A549 (cell line): ENCODE measurements around the gene TCEANC2. TPM values are rescaled to one million over a fixed set of nuclear protein-coding genes. Genes with fewer than 3 reads are reported as not detected.

ENCODE experiments used
- ATAC-seq, 2 experiments: fragments of 200-7000 bp in 1 of 2; fragments of >200 bp in 1 of 2; cut with Nextera tagmentation in 1 of 2; cut with Tn5 transposase in 1 of 2; 3 replicates each; pipeline versions ENCODE4 v1.8.0 to v1.9.1; 2018 to 2020; ENCODE audit warnings: mild to moderate bottlenecking in 1 of 2, moderate library complexity in 1 of 2
- CTCF ChIA-PET: fragments of 300-600 bp; sonication (Branson Sonifier 250); formaldehyde crosslinking; extraction: SDS; loops from one replicate; lab custom pipeline; 2021; ENCODE audit warnings: antibody characterized with exemption, inconsistent platforms; lab: Yijun Ruan, JAX
- POLR2A ChIA-PET: fragments of 350-600 bp; formaldehyde crosslinking; extraction: SDS; loops from one replicate; lab custom pipeline; 2021; ENCODE audit warnings: antibody characterized with exemption, inconsistent platforms; lab: Yijun Ruan, JAX
- DNase-seq, 2 experiments: peaks; one replicate each; pipeline versions ENCODE4 v3.0.0 to v3.0.0-alpha.2; 2011 to 2016; ENCODE audit warnings: low read depth in 1 of 2, low spot score in 1 of 2
- FAIRE-seq: peaks from 2 replicates; lab custom pipeline; 2011; peaks lifted over from hg19 to GRCh38; lab: Jason Lieb, UNC
- H3K27ac ChIP-seq, 2 experiments: fragments of >200 bp; sonication (Bioruptor Twin); formaldehyde crosslinking; 3 replicates each; pipeline ENCODE4 v1.5.1; 2016 to 2017
- H3K4me1 ChIP-seq: fragments of >200 bp; sonication (Bioruptor Twin); formaldehyde crosslinking; 3 replicates; pipeline ENCODE4 v1.6.1; 2016
- H3K4me2 ChIP-seq: fragments of >200 bp; sonication (Bioruptor Twin); formaldehyde crosslinking; 3 replicates; pipeline ENCODE4 v1.6.1; 2016
- H3K4me3 ChIP-seq: fragments of >200 bp; sonication (Bioruptor Twin); formaldehyde crosslinking; 3 replicates; pipeline ENCODE4 v1.5.1; 2016
- H3K9me3 ChIP-seq: fragments of >200 bp; sonication (Bioruptor Twin); formaldehyde crosslinking; 3 replicates; pipeline ENCODE4 v1.6.1; 2016
- ATOH8 ChIP-seq: fragments of 250-450 bp; sonication (Bioruptor Pico); IDR thresholded peaks from 2 replicates; pipeline ENCODE4 v1.5.0; 2020; ENCODE audit warnings: low read depth, mild to moderate bottlenecking, moderate library complexity
- CEBPB ChIP-seq, 2 experiments: fragments of >200 bp in 1 of 2; sonication (Bioruptor Twin) in 1 of 2; formaldehyde crosslinking in 1 of 2; IDR thresholded peaks; 2 replicates each; pipeline ENCODE4 v1.6.1; 2012 to 2016
- CHD2 ChIP-seq: fragments of 150-350 bp; IDR thresholded peaks from 2 replicates; pipeline ENCODE4 v1.6.1; 2014; ENCODE audit warnings: low read length; ENCODE audit not compliant: partially characterized antibody
- E2F6 ChIP-seq: IDR thresholded peaks from 2 replicates; pipeline ENCODE4 v1.6.1; 2012; ENCODE audit warnings: low read depth, borderline replicate concordance
- EHF ChIP-seq: fragments of 250-450 bp; sonication (Bioruptor Pico); IDR thresholded peaks from 2 replicates; pipeline ENCODE4 v1.5.0; 2020; ENCODE audit warnings: mild to moderate bottlenecking
- EP300 ChIP-seq, 2 experiments: fragments of >200 bp; sonication (Bioruptor Twin); formaldehyde crosslinking; IDR thresholded peaks; 2 replicates in 1 of 2; 3 replicates in 1 of 2; pipeline ENCODE4 v1.6.1; 2016 to 2017
- ESRRA ChIP-seq: fragments of 150-350 bp; IDR thresholded peaks from 2 replicates; pipeline ENCODE4 v1.6.1; 2014; ENCODE audit warnings: mild to moderate bottlenecking, low read length, borderline replicate concordance
- FOSB ChIP-seq: fragments of 250-450 bp; sonication (Bioruptor Pico); IDR thresholded peaks from 2 replicates; pipeline ENCODE4 v1.5.0; 2020; ENCODE audit warnings: mild to moderate bottlenecking, moderate library complexity
- FOXS1 ChIP-seq: fragments of 250-450 bp; sonication (Bioruptor Pico); IDR thresholded peaks from 2 replicates; pipeline ENCODE4 v1.5.0; 2020; ENCODE audit warnings: mild to moderate bottlenecking, moderate library complexity
- GATA3 ChIP-seq: IDR thresholded peaks from 2 replicates; pipeline ENCODE4 v1.6.1; 2012; ENCODE audit warnings: borderline replicate concordance
- HES2 ChIP-seq: fragments of >200 bp; sonication (Bioruptor Twin); formaldehyde crosslinking; IDR thresholded peaks from 2 replicates; pipeline ENCODE4 v1.6.1; 2016
- HOXA7 ChIP-seq: fragments of 250-450 bp; sonication (Bioruptor Pico); IDR thresholded peaks from 2 replicates; pipeline ENCODE4 v1.5.0; 2020; ENCODE audit warnings: mild to moderate bottlenecking, moderate library complexity
- JUNB ChIP-seq: fragments of >200 bp; sonication (Bioruptor Twin); formaldehyde crosslinking; IDR thresholded peaks from 2 replicates; pipeline ENCODE4 v1.6.1; 2016
- KDM1A ChIP-seq: fragments of 200-600 bp; sonication (generic); IDR thresholded peaks from 2 replicates; pipeline ENCODE4 v1.6.1; 2016; ENCODE audit warnings: low read depth, mild to moderate bottlenecking
- MAZ ChIP-seq: fragments of 150-350 bp; IDR thresholded peaks from 2 replicates; pipeline ENCODE4 v1.6.1; 2014; ENCODE audit warnings: antibody characterized with exemption, low read depth, low read length, borderline replicate concordance
- NFE2L2 ChIP-seq: fragments of 150-350 bp; conservative IDR thresholded peaks from 2 replicates; pipeline ENCODE4 v1.6.1; 2014; ENCODE audit warnings: low read length
- PHF8 ChIP-seq: fragments of 200-600 bp; sonication (generic); IDR thresholded peaks from 2 replicates; pipeline ENCODE4 v1.6.1; 2016; ENCODE audit warnings: low read depth, mild to moderate bottlenecking, antibody characterized with exemption, moderate library complexity, borderline replicate concordance
- POLR2A ChIP-seq: IDR thresholded peaks from 2 replicates; pipeline ENCODE4 v1.6.1; 2012; ENCODE audit warnings: mild to moderate bottlenecking, low read length
- POLR2AphosphoS2 ChIP-seq: conservative IDR thresholded peaks from 2 replicates; pipeline ENCODE4 v1.6.1; 2012; ENCODE audit warnings: low read length, improper control_type of control experiment, inconsistent platforms
- RAD21 ChIP-seq, 2 experiments: fragments of >200 bp in 1 of 2; sonication (Bioruptor Twin) in 1 of 2; formaldehyde crosslinking in 1 of 2; IDR thresholded peaks in 1 of 2; conservative IDR thresholded peaks in 1 of 2; 2 replicates in 1 of 2; 3 replicates in 1 of 2; pipeline ENCODE4 v1.6.1; 2012 to 2018; ENCODE audit warnings: inconsistent platforms in 1 of 2
- RCOR1 ChIP-seq: fragments of 150-350 bp; IDR thresholded peaks from 2 replicates; pipeline ENCODE4 v1.6.1; 2014; ENCODE audit warnings: antibody characterized with exemption, low read length, low read depth
- REST ChIP-seq: fragments of 200-600 bp; sonication (generic); IDR thresholded peaks from 2 replicates; pipeline ENCODE4 v1.6.1; 2016; ENCODE audit warnings: antibody characterized with exemption, mild to moderate bottlenecking, moderate library complexity
- RNF2 ChIP-seq: fragments of 200-600 bp; sonication (generic); IDR thresholded peaks from 2 replicates; pipeline ENCODE4 v1.6.1; 2016; ENCODE audit warnings: low read depth, mild to moderate bottlenecking, antibody characterized with exemption, moderate library complexity, borderline replicate concordance
- SREBF2 ChIP-seq: fragments of 450-650 bp; IDR thresholded peaks from 2 replicates; pipeline ENCODE4 v1.6.1; 2014; ENCODE audit warnings: mild to moderate bottlenecking, moderate library complexity
- TP53 ChIP-seq: fragments of 250-450 bp; sonication (Bioruptor Pico); IDR thresholded peaks from 2 replicates; pipeline ENCODE4 v1.5.0; 2021; ENCODE audit warnings: mild to moderate bottlenecking, moderate library complexity
- WGBS: methylation state at CpG from one replicate; pipeline ENCODE4 v1.1.6; 2017; ENCODE audit errors: missing lambda C conversion rate; 5-methylcytosine and 5-hydroxymethylcytosine counted together
- polyA plus RNA-seq, 4 experiments: library from polyadenylated mRNA; depleted of rRNA in 3 of 4; stranded (reverse); fragments of >200 nt; fragmentation: RNase III in 1 of 4; extraction: RNeasy Plus Mini Kit Qiagen cat#74134 plus additional on column Dnase treatment in 1 of 4; gene quantifications; 2 replicates in 3 of 4; 3 replicates in 1 of 4; pipeline ENCODE4 v1.2.3, GENCODE V29; 2011 to 2017
- TF ChIP-seq, protein P1 (sequence below): IDR thresholded peaks from 2 replicates; pipeline ENCODE4 v1.6.1; 2012
- TF ChIP-seq, protein P2 (sequence below): IDR thresholded peaks from 2 replicates; pipeline ENCODE4 v1.6.1; 2012

Gene TCEANC2
- polyA plus RNA-seq, 2 of the 4 experiments (the other 2 are of a cell fraction), result 1.9 to 3.4 TPM

- CTCF ChIA-PET, result interaction anchor here (0.7 kb wide), 1 partner anchor 167 kb away, joined by 3 read pairs; no protein-coding TSS in a partner anchor
These were observed 25.6 kb upstream of the TCEANC2 start for GRCh38 chr1:54027848-54028247.

DNA sequence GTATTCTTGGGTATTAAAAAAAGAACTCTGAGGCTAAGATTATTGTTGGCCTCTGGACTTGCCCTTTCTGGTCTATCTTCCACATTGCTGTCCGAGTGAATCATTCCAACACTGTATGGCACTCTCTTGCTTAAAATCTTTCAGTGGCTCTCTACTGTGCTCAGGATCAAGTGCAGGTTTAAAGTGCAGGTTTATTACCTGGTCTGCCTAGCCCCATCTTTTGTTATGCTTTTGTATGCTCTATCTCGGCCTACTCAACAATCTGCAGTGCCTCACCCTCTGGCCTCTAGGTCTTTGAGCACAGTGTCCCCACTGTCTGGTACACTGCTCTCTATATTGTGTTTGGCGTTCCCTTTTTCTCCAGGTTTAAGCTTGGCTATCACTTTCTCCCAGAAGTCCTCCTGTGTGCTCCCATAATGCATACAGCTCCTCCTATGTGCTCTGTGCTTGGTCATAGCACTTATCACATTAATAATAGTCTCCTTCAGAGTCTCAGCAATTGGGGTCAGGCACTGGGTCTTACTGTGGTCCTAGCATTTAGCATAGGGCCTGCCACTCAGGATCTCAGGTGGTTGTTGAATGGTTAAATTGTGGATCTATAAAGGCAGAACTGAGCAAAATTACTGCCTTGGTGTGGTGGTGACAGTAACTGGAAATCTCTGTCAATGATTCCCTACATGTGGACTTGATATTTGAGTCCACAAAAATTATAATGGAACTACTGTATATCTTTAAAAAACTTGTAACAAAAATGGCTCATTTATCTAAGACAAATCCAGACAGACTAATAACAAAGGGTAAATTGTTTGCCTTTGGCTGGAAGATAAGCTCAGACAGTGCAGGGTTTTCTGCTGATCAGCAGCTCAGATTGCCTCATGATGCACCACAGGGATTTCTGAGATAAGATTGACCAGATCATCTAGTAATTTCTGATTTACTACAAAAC lies 24.8 kb upstream of the TCEANC2 start:
- TF ChIP-seq ATOH8 (CRISPR knock-in tag) (no peak), NFE2L2 (no peak), JUNB (no peak)
- H3K27ac ChIP-seq, result no peak overlapping the region
- no peak overlapping the region for H3K4me2 ChIP-seq
- POLR2A ChIA-PET, result no interaction called here
- ATAC-seq, result no peak
- H3K4me3 ChIP-seq, result no peak overlapping the region
- no peaks in the 10 kb centered on the region for H3K4me1 ChIP-seq
- H3K9me3 ChIP-seq, result no peaks in the 10 kb centered on the region
- CTCF ChIA-PET, result interaction anchor here (0.7 kb wide), 1 partner anchor 167 kb away, joined by 3 read pairs; no protein-coding TSS in a partner anchor
- 80% methylated on average over 3 of the region's 3 CpGs for WGBS
- DNase-seq, result no peak
- FAIRE-seq, result no peak

More at GRCh38 chr1:54027848-54028247, 25.6 kb upstream of the TCEANC2 start:
- no peaks in the 10 kb centered on the region for H3K4me1 ChIP-seq
- no peak for FAIRE-seq
- ATAC-seq, result no peak
- no peak overlapping the region for H3K27ac ChIP-seq
- TF ChIP-seq FOXS1 (CRISPR knock-in tag) (no peak), TP53 (no peak), KDM1A (no peak), GATA3 (no peak), POLR2AphosphoS2 (no peak), NFE2L2 (no peak), POLR2A (no peak), CEBPB (IDR thresholded peaks at IDR 0.05) (no peak), RNF2 (no peak), MAZ (no peak), RAD21 (conservative IDR thresholded peaks at IDR 0.05 in 1 of 2, IDR thresholded peaks at IDR 0.05 in 1 of 2) (no peak), HOXA7 (CRISPR knock-in tag) (no peak), E2F6 (no peak), HES2 (no peak), EP300 (IDR thresholded peaks at IDR 0.05) (no peak), FOSB (CRISPR knock-in tag) (no peak)
- TF ChIP-seq, protein P1, sequence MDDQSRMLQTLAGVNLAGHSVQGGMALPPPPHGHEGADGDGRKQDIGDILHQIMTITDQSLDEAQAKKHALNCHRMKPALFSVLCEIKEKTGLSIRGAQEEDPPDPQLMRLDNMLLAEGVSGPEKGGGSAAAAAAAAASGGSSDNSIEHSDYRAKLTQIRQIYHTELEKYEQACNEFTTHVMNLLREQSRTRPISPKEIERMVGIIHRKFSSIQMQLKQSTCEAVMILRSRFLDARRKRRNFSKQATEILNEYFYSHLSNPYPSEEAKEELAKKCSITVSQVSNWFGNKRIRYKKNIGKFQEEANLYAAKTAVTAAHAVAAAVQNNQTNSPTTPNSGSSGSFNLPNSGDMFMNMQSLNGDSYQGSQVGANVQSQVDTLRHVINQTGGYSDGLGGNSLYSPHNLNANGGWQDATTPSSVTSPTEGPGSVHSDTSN, result no peak
- TF ChIP-seq, protein P2, sequence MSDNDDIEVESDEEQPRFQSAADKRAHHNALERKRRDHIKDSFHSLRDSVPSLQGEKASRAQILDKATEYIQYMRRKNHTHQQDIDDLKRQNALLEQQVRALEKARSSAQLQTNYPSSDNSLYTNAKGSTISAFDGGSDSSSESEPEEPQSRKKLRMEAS, result no peak
- H3K4me2 ChIP-seq, result no peak overlapping the region
- no peaks in the 10 kb centered on the region for H3K9me3 ChIP-seq
- 86% methylated on average over 5 of the region's 5 CpGs for WGBS
- POLR2A ChIA-PET, result no interaction called here
- H3K4me3 ChIP-seq, result no peak overlapping the region
- no peak for DNase-seq

DNA sequence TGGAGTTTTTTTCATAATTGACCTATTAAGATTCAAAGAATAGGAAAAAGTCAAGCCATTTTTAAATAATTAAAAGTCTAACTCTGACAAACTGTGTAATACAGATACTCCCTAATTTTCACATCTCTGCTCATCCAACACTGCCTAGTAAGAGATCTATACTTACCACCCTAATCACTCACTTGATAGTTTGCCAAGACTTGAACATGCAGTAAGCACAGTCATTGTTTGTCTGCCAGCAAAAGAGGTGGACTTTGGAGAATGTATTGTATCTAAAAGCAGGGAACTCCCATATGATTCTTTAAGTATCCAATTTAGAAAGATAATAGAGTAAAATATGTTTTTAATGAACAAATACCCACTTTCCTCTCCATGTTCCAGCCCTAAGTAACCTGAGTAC lies 15.9 kb upstream of the TCEANC2 start:
- Histone ChIP-seq H3K4me2 (no peak overlapping the region), H3K4me3 (no peak overlapping the region), H3K27ac (no peak overlapping the region), H3K4me1 (no peaks in the 10 kb centered on the region)
- DNase-seq, result no peak
- POLR2A ChIA-PET, result no interaction called here
- no peak for ATAC-seq
- FAIRE-seq, result no peak
- TF ChIP-seq CHD2 (no peak), SREBF2 (no peak), PHF8 (no peak), RCOR1 (no peak), ESRRA (no peak), EHF (no peak), JUNB (no peak), REST (no peak)
- TF ChIP-seq, all 56 proteins: peak for 0
- CTCF ChIA-PET, result no interaction called here
- no peaks in the 10 kb centered on the region for H3K9me3 ChIP-seq
